Memory B cell (primary cell): ENCODE results near the gene TRAF2.
A peak's percentile ranks its signal among the peaks of the same experiment; 100 is the strongest.

ENCODE experiments used
- ATAC-seq: fragments of 150-1000 bp; cut with Tn5 transposase; 2 replicates; pipeline ENCODE4 v1.10.0; 2021; ENCODE audit warnings: low read depth, mild to moderate bottlenecking, moderate library complexity
- DNase-seq, 2 donors: peaks; one replicate each; pipeline ENCODE4 v3.0.0; 2022; ENCODE audit warnings: low spot score in 2 of 2
- H3K27ac Mint-ChIP-seq: one replicate; pipeline ENCODE4 v1.8.0; 2022; ENCODE audit warnings: mild to moderate bottlenecking, moderate library complexity, mixed read lengths
- H3K27me3 Mint-ChIP-seq: one replicate; pipeline ENCODE4 v1.8.0; 2022; ENCODE audit warnings: mixed read lengths
- H3K36me3 Mint-ChIP-seq: one replicate; pipeline ENCODE4 v1.8.0; 2022; ENCODE audit warnings: mild to moderate bottlenecking, mixed read lengths
- H3K4me1 Mint-ChIP-seq: one replicate; pipeline ENCODE4 v1.8.0; 2022; ENCODE audit warnings: mixed read lengths
- H3K4me3 Mint-ChIP-seq: one replicate; pipeline ENCODE4 v1.8.0; 2022; ENCODE audit warnings: mild to moderate bottlenecking, moderate library complexity, mixed read lengths
- H3K9me3 Mint-ChIP-seq: one replicate; pipeline ENCODE4 v1.8.0; 2022; ENCODE audit warnings: mixed read lengths

Gene TRAF2

DNA sequence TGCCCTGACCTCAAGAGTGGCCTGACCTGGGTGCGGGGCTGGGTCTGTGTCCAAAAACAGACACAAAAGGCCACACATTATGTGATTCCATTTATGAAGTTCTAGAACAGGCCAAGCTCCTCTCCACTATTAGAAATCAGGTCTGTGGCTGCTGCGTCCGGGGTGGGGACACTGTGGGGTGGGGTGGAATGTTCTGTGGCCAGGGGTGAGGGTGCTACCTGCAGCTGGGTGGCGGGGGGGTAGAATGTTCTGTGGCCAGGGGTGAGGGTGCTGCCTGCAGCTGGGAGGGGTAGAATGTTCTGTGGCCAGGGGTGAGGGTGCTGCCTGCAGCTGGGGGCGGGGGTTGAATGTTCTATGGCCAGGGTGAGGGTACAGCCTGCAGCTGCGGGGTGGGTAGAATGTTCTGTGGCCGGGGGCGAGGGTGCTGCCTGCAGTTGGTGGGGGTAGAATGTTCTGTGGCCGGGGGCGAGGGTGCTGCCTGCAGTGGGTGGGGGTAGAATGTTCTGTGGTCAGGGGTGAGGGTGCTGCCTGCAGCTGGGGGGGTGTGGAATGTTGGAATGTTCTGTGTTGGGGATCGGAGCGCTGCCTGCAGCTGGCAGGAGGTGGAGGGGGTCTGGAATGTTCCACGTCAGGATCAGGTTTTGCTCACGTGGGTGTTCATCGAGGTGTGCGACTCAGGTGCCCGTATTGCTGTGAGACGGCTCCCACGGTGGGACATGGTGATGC, 74.1 kb downstream of the TRAF2 start:
- peaks cover 4% of the 10 kb centered on the region for H3K36me3 Mint-ChIP-seq
- peaks cover 6% of the 10 kb centered on the region for H3K4me1 Mint-ChIP-seq
- DNase-seq (no peak), ATAC-seq (no peak)
- H3K27me3 Mint-ChIP-seq, result peaks cover 13% of the 10 kb centered on the region
- peaks cover 4% of the 10 kb centered on the region for H3K9me3 Mint-ChIP-seq
- no peak overlapping the region for H3K27ac Mint-ChIP-seq
- no peak overlapping the region for H3K4me3 Mint-ChIP-seq

DNA sequence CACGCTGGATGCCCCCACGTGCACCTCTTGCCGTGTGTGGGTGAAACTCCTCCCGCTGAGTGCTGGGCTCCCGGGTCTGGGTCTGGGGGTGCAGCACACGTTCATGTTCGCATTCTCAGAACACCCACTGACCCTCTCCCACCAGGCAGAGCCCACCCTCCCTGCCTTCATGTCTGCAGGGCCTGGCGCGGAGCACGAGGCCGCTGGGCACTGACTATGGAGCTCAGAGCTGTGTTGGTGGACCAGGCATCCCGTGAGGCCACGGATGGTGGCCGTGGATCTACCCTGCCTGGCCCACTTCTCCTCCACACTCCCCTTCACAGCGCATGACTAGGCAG, 74.6 kb downstream of the TRAF2 start:
- H3K4me1 Mint-ChIP-seq, result peaks cover 10% of the 10 kb centered on the region

DNA sequence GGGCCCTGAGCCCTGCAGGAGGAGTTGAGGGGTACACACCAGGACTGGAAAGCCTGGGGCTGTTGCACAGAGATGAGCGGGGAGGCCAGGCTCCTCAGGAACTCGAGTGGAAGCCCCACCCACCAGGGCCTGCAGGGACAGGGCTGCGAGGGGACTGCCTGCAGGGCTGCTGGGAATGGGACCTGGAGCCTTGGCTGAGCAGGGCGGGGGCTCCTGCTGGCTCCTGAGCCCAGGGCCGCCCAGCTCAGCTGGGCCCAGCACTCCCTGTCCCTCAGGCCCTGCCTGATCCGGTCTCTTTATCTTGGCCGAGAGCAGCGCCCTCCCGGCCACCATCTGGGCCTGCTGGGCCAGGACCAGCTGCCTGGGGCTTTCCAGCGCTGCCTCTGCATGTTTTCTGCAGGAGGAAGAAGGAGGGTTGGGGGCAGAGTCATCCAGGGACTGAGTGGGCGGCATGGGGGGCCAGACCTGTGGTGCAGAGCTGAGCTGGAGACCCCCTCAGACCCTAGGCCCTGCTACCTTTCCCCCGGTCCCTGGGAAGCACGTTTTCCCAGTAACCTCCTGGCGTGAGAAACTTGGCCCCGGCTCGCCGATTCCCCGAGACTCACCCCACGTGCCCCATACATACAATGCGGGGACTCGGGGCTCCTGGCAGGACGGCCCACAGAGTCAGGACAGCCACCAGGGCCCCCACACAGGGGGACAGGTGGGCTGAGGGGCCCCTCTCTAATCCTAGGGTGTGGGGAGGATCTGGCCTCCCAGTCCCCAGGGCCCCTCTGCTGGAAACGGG, 75.2 kb downstream of the TRAF2 start:
- Mint-ChIP-seq H3K9me3 (peaks cover 4% of the 10 kb centered on the region), H3K36me3 (peaks cover 4% of the 10 kb centered on the region), H3K27ac (no peak overlapping the region), H3K4me1 (peaks cover 14% of the 10 kb centered on the region), H3K27me3 (peaks cover 16% of the 10 kb centered on the region), H3K4me3 (no peak overlapping the region)
- DNase-seq, result no peak
- ATAC-seq, result no peak

More for the DNA sequence above, 74.6 kb downstream of the TRAF2 start:
- H3K36me3 Mint-ChIP-seq, result peaks cover 4% of the 10 kb centered on the region
- peaks cover 17% of the 10 kb centered on the region for H3K27me3 Mint-ChIP-seq
- H3K4me3 Mint-ChIP-seq, result no peak overlapping the region
- no peak overlapping the region for H3K27ac Mint-ChIP-seq
- H3K9me3 Mint-ChIP-seq, result peaks cover 4% of the 10 kb centered on the region
- ATAC-seq, result no peak
- DNase-seq, result no peak

DNA sequence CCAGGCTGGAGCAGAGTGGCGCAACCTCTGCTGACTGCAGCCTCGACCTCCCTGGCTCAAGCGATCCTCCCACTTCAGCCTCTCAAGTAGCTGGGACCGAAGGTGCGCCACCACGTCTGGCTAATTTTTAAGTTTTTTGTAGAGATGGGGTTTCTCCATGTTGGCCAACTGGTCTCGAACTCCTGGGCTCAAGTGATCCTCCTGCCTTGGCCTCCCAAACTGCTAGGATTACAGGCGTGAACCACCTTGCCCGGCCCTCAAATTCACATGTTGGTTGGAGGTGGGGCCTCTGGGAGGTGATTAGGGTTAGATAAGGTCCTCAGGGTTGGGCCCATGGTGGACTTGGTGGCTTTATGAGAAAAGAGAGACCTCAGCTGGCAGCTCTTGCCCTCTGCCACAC, 75.8 kb downstream of the TRAF2 start:
- no peaks in the 10 kb centered on the region for H3K9me3 Mint-ChIP-seq
- DNase-seq (no peak), ATAC-seq (no peak)
- H3K27ac Mint-ChIP-seq, result no peak overlapping the region
- H3K4me3 Mint-ChIP-seq, result no peak overlapping the region
- H3K36me3 Mint-ChIP-seq, result no peaks in the 10 kb centered on the region
- H3K27me3 Mint-ChIP-seq, result peaks cover 13% of the 10 kb centered on the region
- H3K4me1 Mint-ChIP-seq, result peaks cover 11% of the 10 kb centered on the region

DNA sequence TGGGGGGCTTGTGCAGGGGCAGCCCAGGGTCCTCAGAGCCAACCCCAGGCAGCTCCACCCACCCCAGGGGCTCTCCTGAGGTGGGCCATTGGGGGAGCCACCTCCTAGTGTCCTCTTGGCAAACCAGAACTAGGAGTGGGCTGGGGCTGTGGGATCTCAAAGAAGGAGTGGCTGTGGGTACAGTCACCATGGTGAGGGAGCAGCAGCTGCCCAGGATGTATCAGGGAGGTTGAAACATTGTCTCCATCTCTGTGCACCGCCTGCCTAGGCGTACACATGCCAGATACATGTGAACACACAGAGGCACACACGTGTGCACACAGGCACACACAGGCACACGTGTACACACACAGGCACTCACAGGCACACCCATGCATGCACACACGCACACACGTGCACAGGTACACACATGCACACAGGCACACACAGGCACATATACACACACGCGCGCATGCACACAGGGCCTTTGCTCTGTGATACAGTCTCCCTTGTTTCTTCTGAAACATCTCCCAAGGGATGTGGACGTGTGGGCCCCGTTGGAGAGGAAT, 76.5 kb downstream of the TRAF2 start:
- Mint-ChIP-seq H3K27me3 (peaks cover 13% of the 10 kb centered on the region), H3K4me3 (no peak overlapping the region), H3K27ac (no peak overlapping the region), H3K9me3 (no peaks in the 10 kb centered on the region), H3K4me1 (peaks cover 11% of the 10 kb centered on the region), H3K36me3 (no peaks in the 10 kb centered on the region)
- ATAC-seq, result no peak
- no peak for DNase-seq

DNA sequence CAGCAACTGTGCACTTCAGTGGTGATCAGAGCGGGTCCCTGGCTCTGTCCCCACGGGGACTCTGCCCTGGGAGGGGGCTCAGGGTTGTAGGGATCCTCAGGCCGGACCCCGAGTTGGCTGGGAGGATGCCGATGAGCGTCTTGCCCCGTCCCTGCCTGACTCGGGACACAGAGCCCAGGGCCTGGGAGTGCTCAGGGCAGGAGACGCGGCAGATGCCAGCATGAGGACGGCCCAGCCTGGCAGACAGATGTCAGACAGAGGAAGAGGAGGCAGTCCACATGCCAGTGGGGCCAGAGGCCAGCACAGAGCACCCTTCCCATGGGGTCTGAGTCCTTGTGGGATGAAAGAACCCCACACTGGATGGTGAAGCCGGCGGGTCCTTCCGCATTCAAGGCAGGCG, 77.0 kb downstream of the TRAF2 start:
- H3K27me3 Mint-ChIP-seq, result peaks cover 14% of the 10 kb centered on the region
- H3K27ac Mint-ChIP-seq, result no peak overlapping the region
- H3K4me3 Mint-ChIP-seq, result no peak overlapping the region
- H3K9me3 Mint-ChIP-seq, result no peaks in the 10 kb centered on the region
- no peak for DNase-seq
- H3K36me3 Mint-ChIP-seq, result no peaks in the 10 kb centered on the region
- peaks cover 11% of the 10 kb centered on the region for H3K4me1 Mint-ChIP-seq
- ATAC-seq, result no peak

DNA sequence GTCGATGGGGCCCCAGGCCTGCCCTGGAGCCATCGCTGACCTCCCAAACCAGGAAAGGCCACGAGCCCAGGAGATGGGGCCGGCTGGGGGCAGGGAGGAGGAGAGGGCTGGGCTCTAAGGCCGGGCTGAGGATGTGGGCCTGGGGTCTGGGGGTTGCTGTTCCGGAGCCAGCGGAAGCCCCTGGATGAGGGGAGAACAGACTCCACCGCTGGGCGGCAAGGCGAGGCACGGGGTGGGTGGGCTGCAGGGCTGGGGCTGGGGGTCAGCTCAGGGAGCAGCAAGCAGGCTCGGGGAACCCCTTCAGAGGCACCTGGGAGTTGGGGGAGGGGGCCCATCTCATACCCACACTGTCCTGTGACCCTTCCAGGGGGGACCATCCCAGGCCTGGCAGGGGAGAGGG, 77.4 kb downstream of the TRAF2 start:
- H3K4me1 Mint-ChIP-seq, result peaks cover 11% of the 10 kb centered on the region
- no peak overlapping the region for H3K27ac Mint-ChIP-seq
- H3K36me3 Mint-ChIP-seq, result no peaks in the 10 kb centered on the region
- no peak overlapping the region for H3K4me3 Mint-ChIP-seq
- ATAC-seq (no peak), DNase-seq (no peak)
- peaks cover 11% of the 10 kb centered on the region for H3K27me3 Mint-ChIP-seq
- H3K9me3 Mint-ChIP-seq, result no peaks in the 10 kb centered on the region

DNA sequence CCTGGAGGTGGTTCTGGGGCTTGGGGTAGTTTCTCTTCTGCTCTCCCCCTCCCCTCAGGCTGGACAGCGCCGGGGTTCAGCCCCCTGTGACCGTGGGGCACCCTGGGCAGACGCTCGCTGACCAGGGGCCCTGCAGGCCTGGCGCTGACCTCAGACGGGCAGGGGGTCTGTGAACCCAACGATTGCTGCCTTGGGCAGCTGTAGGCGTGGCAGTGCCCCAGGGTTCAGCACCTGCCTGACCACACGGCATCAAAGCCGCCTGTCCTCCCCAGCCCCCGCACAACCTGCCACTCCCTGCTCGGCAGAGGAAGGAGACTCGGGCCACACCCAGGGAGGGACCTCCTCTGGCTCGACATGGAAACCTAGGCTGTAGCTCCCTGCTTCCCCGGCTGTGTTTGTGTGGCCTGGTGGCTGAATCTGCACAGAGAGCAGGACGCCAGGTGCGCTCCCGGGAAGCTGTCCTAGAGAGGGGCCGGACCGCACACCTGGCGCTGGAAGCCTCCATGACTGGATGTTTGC, 77.9 kb downstream of the TRAF2 start:
- H3K4me3 Mint-ChIP-seq, result no peak overlapping the region
- H3K9me3 Mint-ChIP-seq, result no peaks in the 10 kb centered on the region
- H3K36me3 Mint-ChIP-seq, result no peaks in the 10 kb centered on the region
- H3K27me3 Mint-ChIP-seq, result peaks cover 10% of the 10 kb centered on the region
- peaks cover 11% of the 10 kb centered on the region for H3K4me1 Mint-ChIP-seq
- DNase-seq, result no peak
- no peak for ATAC-seq
- no peak overlapping the region for H3K27ac Mint-ChIP-seq

DNA sequence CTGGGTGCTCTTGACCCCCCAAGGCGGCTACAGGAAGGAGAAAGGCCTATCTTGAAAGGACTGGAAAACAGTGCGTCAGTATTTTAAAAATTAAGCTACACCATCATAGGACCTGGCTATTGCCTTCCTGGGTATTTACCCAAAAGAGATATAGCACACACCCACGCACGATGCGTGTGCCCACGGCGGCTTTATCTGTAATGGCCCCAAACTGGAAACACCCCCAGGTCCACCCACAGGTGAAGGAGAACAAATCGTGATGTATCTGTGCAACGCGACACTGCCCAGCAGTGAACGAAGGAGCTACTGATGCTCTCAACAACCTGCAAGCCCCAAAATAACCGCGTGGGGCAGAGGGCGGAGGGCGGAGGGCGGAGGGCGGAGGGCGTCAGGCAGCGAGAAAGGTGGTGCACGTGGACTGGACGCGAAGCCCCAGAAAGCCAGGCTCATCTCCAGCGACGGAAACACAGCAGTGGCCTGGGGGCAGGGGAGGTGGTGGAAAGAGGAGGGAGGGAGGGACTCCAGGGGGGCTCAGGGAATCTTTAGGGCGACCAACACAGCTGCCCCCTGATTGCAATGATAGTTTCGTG, 78.6 kb downstream of the TRAF2 start:
- Mint-ChIP-seq H3K27me3 (peaks cover 11% of the 10 kb centered on the region), H3K27ac (no peak overlapping the region), H3K4me1 (peaks cover 11% of the 10 kb centered on the region), H3K9me3 (no peaks in the 10 kb centered on the region), H3K4me3 (no peak overlapping the region), H3K36me3 (no peaks in the 10 kb centered on the region)
- DNase-seq (no peak), ATAC-seq (no peak)

DNA sequence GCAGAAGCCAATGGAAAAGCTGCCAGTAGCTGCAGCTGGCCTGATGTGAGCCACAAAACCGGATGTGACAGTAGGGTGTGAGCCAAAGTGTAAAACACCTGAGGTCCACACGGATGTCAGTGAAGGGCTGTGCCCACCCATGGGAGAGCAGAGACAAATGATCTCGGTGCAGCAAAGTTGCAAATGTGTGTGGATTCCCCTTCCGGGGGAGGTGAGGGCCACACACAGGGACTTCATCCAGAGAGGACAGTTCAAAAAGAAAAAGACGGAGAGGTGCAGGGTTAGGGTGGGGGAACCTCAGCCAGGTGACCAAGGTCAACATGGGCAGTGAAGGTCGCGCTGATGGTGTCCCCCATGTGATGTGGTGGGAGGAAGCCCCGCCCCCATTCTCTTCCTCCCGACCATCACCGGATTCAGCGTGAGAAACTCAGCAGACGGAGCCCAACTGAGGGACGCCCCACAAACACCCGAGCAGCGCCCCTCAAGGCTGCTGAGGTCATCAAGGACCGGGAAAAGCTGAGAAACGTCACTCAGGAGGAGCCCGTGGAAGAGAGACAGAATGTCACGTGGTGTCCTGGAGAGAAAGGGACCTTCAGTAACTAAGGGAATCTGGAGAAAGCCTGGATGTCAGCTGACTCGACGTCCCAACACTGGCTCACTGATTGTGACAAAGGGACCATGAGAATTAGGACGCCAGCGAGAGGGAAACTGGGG, 79.6 kb downstream of the TRAF2 start:
- H3K27ac Mint-ChIP-seq, result no peak overlapping the region
- H3K9me3 Mint-ChIP-seq, result no peaks in the 10 kb centered on the region
- peak; percentile 64 for ATAC-seq
- H3K4me3 Mint-ChIP-seq, result peak overlapping the region; percentile 19
- no peaks in the 10 kb centered on the region for H3K36me3 Mint-ChIP-seq
- DNase-seq, result no peak
- H3K27me3 Mint-ChIP-seq, result peaks cover 9% of the 10 kb centered on the region
- H3K4me1 Mint-ChIP-seq, result peaks cover 11% of the 10 kb centered on the region

DNA sequence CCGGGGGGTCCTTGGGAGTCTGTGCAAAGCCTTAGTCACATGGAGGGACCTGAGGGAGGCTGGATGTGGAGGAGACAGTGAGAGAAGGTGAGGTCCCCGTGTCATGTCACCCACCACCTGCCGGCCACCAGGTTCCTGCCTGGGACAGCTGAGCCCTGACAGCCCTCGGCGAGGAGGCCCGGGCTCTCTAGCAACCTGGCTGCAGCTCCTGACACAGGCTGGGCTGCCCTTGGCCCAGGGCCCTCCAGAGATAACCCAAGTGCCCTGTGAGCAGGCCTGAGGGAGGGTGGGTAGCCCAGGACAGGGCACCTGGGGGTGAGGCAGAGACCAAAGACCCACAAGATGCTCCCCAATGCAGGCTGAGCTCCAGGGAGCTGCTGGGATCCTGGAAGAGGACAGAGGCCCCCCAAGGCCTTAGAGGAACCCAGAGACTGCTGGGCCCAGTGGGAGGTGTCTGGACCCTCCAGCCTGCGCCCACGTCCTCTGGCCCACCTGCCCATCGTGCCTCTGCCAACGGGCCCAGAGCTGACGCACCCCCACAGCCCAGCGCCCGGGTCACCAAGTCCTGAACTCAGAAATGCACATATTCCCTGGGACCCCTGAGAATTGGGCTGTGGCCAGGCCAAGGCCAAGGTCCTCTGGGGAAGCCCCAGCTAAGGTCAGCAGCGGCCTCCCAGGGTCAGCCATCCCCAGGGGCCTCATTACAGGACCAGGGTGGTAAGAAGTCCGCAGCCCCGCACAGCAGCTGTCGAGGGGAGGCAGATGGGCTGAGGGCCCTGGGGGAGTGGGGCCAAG, 82.2 kb downstream of the TRAF2 start:
- Mint-ChIP-seq H3K27me3 (peaks cover 10% of the 10 kb centered on the region), H3K9me3 (no peaks in the 10 kb centered on the region), H3K4me1 (peaks cover 11% of the 10 kb centered on the region), H3K27ac (no peak overlapping the region), H3K36me3 (no peaks in the 10 kb centered on the region), H3K4me3 (no peak overlapping the region)
- DNase-seq, result no peak
- no peak for ATAC-seq

DNA sequence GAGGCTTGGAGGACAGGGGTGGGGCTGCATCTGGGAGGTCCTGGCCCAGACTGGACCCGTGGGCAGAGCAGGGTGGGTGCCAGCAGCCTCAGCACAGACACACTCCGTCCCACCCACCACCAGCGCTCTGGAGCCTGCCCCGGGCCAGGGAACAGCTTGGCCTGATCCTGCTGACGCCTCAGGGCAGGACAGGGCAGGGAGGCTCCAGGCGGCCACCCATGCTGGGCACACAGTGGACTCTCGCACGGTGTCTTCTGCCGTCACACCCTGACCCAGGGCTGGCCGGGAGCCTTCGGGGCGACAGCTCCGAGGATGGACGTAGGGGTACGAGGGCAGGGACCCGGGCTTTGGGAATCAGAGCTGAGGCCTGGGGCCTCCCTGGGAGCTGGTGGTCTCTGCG, 82.8 kb downstream of the TRAF2 start:
- DNase-seq, result no peak
- H3K4me1 Mint-ChIP-seq, result peaks cover 11% of the 10 kb centered on the region
- H3K4me3 Mint-ChIP-seq, result no peak overlapping the region
- peaks cover 10% of the 10 kb centered on the region for H3K27me3 Mint-ChIP-seq
- no peak for ATAC-seq
- H3K9me3 Mint-ChIP-seq, result no peaks in the 10 kb centered on the region
- no peaks in the 10 kb centered on the region for H3K36me3 Mint-ChIP-seq
- no peak overlapping the region for H3K27ac Mint-ChIP-seq

DNA sequence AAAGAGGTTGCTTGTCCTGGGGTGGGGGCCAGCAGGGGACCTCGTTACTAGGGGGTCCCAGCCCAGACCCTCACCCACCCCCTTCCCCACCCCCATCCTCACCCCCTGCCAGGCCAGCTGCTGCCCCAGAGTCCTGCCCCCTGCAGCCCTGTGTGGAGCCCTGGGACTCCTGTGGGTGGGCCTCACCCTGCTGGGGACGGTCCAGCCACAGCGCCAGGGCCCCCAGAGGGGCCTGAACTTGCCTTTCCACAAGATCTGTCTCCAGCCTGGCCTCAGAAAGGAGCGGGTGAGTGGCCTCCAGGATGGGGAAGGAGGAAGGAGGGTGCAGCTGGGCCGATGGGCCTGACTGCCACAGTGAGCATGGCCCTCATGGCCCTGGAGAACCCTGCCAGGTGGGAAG, 83.5 kb downstream of the TRAF2 start:
- H3K4me3 Mint-ChIP-seq, result no peak overlapping the region
- peaks cover 10% of the 10 kb centered on the region for H3K27me3 Mint-ChIP-seq
- no peak for DNase-seq
- H3K36me3 Mint-ChIP-seq, result no peaks in the 10 kb centered on the region
- H3K27ac Mint-ChIP-seq, result no peak overlapping the region
- peaks cover 9% of the 10 kb centered on the region for H3K4me1 Mint-ChIP-seq
- no peak for ATAC-seq
- H3K9me3 Mint-ChIP-seq, result no peaks in the 10 kb centered on the region
